Measurements from ENCODE around the gene TOB1. TPM values are rescaled to one million over a fixed set of nuclear protein-coding genes. Genes with fewer than 3 reads are reported as not detected.

The TOB1 gene
- polyA plus RNA-seq, 1 donor (not counting 4 experiments of a cell fraction or from before 2014, with no cell fraction given) = 64.4 TPM

GRCh38 chr17:50871898-50872297 is 5.7 kb upstream of the TOB1 start:
- no peak for FAIRE-seq
- Histone ChIP-seq H3K9me3 (ENCODE audit: control insufficient read depth, low read depth, low read length) (no peaks in the 10 kb centered on the region), H3K9ac (ENCODE audit: control insufficient read depth, extremely low read depth, insufficient read depth, low read length) (no peak overlapping the region), H3K4me2 (ENCODE audit: control insufficient read depth, extremely low read depth, insufficient read depth, low read depth, low read length) (no peak overlapping the region), H3K27me3 (ENCODE audit: control insufficient read depth, extremely low read depth, insufficient read depth, low read length) (no peaks in the 10 kb centered on the region), H3K79me2 (ENCODE audit: control insufficient read depth, insufficient read depth, low read length) (no peaks in the 10 kb centered on the region), H4K20me1 (ENCODE audit: control insufficient read depth, extremely low read depth, insufficient read depth, low read length) (no peaks in the 10 kb centered on the region), H3K4me1 (ENCODE audit: control insufficient read depth, extremely low read depth, insufficient read depth, low read length) (peaks cover 18% of the 10 kb centered on the region), H3K36me3 (ENCODE audit: control insufficient read depth in 2 of 2, extremely low read depth in 1 of 2, insufficient read depth in 2 of 2, low read length in 2 of 2) (no peaks in the 10 kb centered on the region), H3K9me1 (ENCODE audit: control insufficient read depth, extremely low read depth, insufficient read depth, low read length) (no peaks in the 10 kb centered on the region), H3K27ac (ENCODE audit: control insufficient read depth, insufficient read depth, low read length) (no peak overlapping the region), H2AFZ (ENCODE audit: control insufficient read depth, low read length) (no peak overlapping the region), H3K4me3 (ENCODE audit: control insufficient read depth in 2 of 3, extremely low read depth in 1 of 3, insufficient read depth in 2 of 3, low read depth in 1 of 3, low read length in 3 of 3) (no peak overlapping the region)
- DNase-seq (ENCODE audit: low read depth, low spot score) = no peak
- TF ChIP-seq EZH2 (IDR thresholded peaks at IDR 0.05; ENCODE audit: low read length) = no peak
- TF ChIP-seq, protein P1, sequence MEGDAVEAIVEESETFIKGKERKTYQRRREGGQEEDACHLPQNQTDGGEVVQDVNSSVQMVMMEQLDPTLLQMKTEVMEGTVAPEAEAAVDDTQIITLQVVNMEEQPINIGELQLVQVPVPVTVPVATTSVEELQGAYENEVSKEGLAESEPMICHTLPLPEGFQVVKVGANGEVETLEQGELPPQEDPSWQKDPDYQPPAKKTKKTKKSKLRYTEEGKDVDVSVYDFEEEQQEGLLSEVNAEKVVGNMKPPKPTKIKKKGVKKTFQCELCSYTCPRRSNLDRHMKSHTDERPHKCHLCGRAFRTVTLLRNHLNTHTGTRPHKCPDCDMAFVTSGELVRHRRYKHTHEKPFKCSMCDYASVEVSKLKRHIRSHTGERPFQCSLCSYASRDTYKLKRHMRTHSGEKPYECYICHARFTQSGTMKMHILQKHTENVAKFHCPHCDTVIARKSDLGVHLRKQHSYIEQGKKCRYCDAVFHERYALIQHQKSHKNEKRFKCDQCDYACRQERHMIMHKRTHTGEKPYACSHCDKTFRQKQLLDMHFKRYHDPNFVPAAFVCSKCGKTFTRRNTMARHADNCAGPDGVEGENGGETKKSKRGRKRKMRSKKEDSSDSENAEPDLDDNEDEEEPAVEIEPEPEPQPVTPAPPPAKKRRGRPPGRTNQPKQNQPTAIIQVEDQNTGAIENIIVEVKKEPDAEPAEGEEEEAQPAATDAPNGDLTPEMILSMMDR (optimal IDR thresholded peaks at IDR 0.05 in 1 of 3, IDR thresholded peaks at IDR 0.05 in 1 of 3, conservative IDR thresholded peaks at IDR 0.05 in 1 of 3; ENCODE audit: extremely low read depth in 1 of 3, insufficient read depth in 2 of 3, low read length in 3 of 3) = no peak
- dilution Hi-C loops (cut with MboI; ENCODE audit: extremely low pct_ligation_motif_present, low sequenced_read_pairs) = loop anchor here (25.0 kb wide), 1 partner anchor 90 kb away; no protein-coding TSS in a partner anchor

GRCh38 chr17:50871364-50871763 is 5.2 kb upstream of the TOB1 start:
- no peaks in the 10 kb centered on the region for H3K9me3 ChIP-seq (ENCODE audit: control insufficient read depth, low read depth, low read length)
- TF ChIP-seq, protein P1 (optimal IDR thresholded peaks at IDR 0.05 in 1 of 3, IDR thresholded peaks at IDR 0.05 in 1 of 3, conservative IDR thresholded peaks at IDR 0.05 in 1 of 3; ENCODE audit: extremely low read depth in 1 of 3, insufficient read depth in 2 of 3, low read length in 3 of 3) = no peak
- TF ChIP-seq EZH2 (IDR thresholded peaks at IDR 0.05; ENCODE audit: low read length) = no peak
- no peaks in the 10 kb centered on the region for H4K20me1 ChIP-seq (ENCODE audit: control insufficient read depth, extremely low read depth, insufficient read depth, low read length)
- H2AFZ ChIP-seq (ENCODE audit: control insufficient read depth, low read length) = no peak overlapping the region
- peaks cover 20% of the 10 kb centered on the region for H3K4me1 ChIP-seq (ENCODE audit: control insufficient read depth, extremely low read depth, insufficient read depth, low read length)
- no peak overlapping the region for H3K4me3 ChIP-seq (ENCODE audit: control insufficient read depth in 2 of 3, extremely low read depth in 1 of 3, insufficient read depth in 2 of 3, low read depth in 1 of 3, low read length in 3 of 3)
- FAIRE-seq = no peak
- dilution Hi-C loops (cut with MboI; ENCODE audit: extremely low pct_ligation_motif_present, low sequenced_read_pairs) = loop anchor here (25.0 kb wide), 1 partner anchor 91 kb away; no protein-coding TSS in a partner anchor
- no peak overlapping the region for H3K9ac ChIP-seq (ENCODE audit: control insufficient read depth, extremely low read depth, insufficient read depth, low read length)
- no peak for DNase-seq (ENCODE audit: low read depth, low spot score)
- H3K36me3 ChIP-seq (ENCODE audit: control insufficient read depth in 2 of 2, extremely low read depth in 1 of 2, insufficient read depth in 2 of 2, low read length in 2 of 2) = no peaks in the 10 kb centered on the region
- H3K4me2 ChIP-seq (ENCODE audit: control insufficient read depth, extremely low read depth, insufficient read depth, low read depth, low read length) = no peak overlapping the region
- no peaks in the 10 kb centered on the region for H3K79me2 ChIP-seq (ENCODE audit: control insufficient read depth, insufficient read depth, low read length)
- no peak overlapping the region for H3K27ac ChIP-seq (ENCODE audit: control insufficient read depth, insufficient read depth, low read length)
- no peaks in the 10 kb centered on the region for H3K27me3 ChIP-seq (ENCODE audit: control insufficient read depth, extremely low read depth, insufficient read depth, low read length)
- no peaks in the 10 kb centered on the region for H3K9me1 ChIP-seq (ENCODE audit: control insufficient read depth, extremely low read depth, insufficient read depth, low read length)
